HG03095 (cell line): Measurements from ENCODE around the gene TRIM64C.
"Not testable (repeated sequence)": the region's sequence is repeated elsewhere in the genome, so short reads cannot be mapped to it uniquely, and the experiment has no call there.

ENCODE experiments used
- ATAC-seq: cut with Tn5 transposase; IDR thresholded peaks from one replicate; pipeline ENCODE4 v1.9.1; 2021; ENCODE audit warnings: moderate library complexity; ENCODE audit not compliant: unreplicated experiment

The TRIM64C gene, protein sequence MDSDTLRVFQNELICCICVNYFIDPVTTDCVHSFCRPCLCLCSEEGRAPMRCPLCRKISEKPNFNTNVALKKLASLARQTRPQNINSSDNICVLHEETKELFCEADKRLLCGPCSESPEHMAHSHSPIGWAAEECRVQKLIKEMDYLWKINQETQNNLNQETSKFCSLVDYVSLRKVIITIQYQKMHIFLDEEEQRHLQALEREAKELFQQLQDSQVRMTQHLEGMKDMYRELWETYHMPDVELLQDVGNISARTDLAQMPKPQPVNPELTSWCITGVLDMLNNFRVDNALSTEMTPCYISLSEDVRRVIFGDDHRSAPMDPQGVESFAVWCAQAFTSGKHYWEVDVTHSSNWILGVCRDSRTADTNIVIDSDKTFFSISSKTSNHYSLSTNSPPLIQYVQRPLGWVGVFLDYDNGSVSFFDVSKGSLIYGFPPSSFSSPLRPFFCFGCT

GRCh38 chr11:49059012-49059411 lies at the start of gene TRIM64C:
Gene TRIM64C, minus strand, starts transcription at chr11:49059112. Its CDS starts 0 bp downstream, at chr11:49059112.
- not testable (repeated sequence) for ATAC-seq

GRCh38 chr11:49102356-49102755 lies 43.4 kb upstream of the TRIM64C start:
- ATAC-seq, result not testable (repeated sequence)

GRCh38 chr11:49069897-49070296 lies 11.0 kb upstream of the TRIM64C start:
- not testable (repeated sequence) for ATAC-seq

DNA sequence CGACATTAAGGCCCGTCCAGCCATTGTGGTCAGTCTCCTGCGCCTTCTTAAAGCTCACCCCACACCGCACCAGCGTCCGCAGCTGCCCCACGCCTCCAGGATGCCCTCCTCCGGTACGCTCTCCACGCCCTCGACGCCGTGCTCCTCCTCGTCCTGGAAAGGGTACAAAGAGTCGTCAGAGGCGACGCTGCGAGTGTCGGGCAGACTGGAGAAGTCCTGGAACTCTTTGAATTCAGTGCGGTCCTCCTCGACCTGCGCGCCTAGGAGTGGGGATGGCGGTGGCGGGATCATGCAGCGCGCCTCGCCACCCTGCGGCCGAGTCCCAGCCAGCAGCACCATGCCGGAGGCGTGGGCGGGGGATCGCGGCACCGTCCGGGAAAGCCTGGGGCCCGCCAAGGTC lies 9.1 kb downstream of the TRIM64C start:
- ATAC-seq, result not testable (repeated sequence)

- not testable (repeated sequence) for ATAC-seq
Measured at GRCh38 chr11:49048229-49048628, 10.7 kb downstream of the TRIM64C start.

GRCh38 chr11:49028523-49028922 lies 30.4 kb downstream of the TRIM64C start, which contains the start of gene TRIM49B:
Gene TRIM49B, plus strand, starts transcription at chr11:49028823. Its CDS starts 2,777 bp downstream, at chr11:49031600.
- not testable (repeated sequence) for ATAC-seq
